Panc1 (cell line): ENCODE measurements around the gene VOPP1.

Experiments used
- CTCF ChIP-seq: fragments of 450-650 bp; IDR thresholded peaks from 2 replicates; pipeline ENCODE4 v1.5.1; 2017; ENCODE audit warnings: mild to moderate bottlenecking
- POLR2AphosphoS5 ChIP-seq: IDR thresholded peaks from 2 replicates; pipeline ENCODE4 v1.6.1; 2012; ENCODE audit warnings: mild to moderate bottlenecking, low read depth, low read length, moderate library complexity
- SIN3A ChIP-seq: IDR thresholded peaks from 2 replicates; pipeline ENCODE4 v1.6.1; 2012; ENCODE audit warnings: low read depth, mild to moderate bottlenecking, low read length, moderate library complexity, borderline replicate concordance; ENCODE audit not compliant: insufficient read depth
- TF ChIP-seq, protein P1 (sequence below), 2 experiments: IDR thresholded peaks; 2 replicates each; pipeline ENCODE4 v1.6.1; 2011 to 2012; ENCODE audit warnings: low read depth in 2 of 2, control low read depth in 1 of 2, low read length in 1 of 2, mild to moderate bottlenecking in 1 of 2, moderate library complexity in 1 of 2; ENCODE audit not compliant: insufficient read depth in 1 of 2

- TF ChIP-seq CTCF (no peak), POLR2AphosphoS5 (no peak), SIN3A (no peak)
- TF ChIP-seq, protein P1, sequence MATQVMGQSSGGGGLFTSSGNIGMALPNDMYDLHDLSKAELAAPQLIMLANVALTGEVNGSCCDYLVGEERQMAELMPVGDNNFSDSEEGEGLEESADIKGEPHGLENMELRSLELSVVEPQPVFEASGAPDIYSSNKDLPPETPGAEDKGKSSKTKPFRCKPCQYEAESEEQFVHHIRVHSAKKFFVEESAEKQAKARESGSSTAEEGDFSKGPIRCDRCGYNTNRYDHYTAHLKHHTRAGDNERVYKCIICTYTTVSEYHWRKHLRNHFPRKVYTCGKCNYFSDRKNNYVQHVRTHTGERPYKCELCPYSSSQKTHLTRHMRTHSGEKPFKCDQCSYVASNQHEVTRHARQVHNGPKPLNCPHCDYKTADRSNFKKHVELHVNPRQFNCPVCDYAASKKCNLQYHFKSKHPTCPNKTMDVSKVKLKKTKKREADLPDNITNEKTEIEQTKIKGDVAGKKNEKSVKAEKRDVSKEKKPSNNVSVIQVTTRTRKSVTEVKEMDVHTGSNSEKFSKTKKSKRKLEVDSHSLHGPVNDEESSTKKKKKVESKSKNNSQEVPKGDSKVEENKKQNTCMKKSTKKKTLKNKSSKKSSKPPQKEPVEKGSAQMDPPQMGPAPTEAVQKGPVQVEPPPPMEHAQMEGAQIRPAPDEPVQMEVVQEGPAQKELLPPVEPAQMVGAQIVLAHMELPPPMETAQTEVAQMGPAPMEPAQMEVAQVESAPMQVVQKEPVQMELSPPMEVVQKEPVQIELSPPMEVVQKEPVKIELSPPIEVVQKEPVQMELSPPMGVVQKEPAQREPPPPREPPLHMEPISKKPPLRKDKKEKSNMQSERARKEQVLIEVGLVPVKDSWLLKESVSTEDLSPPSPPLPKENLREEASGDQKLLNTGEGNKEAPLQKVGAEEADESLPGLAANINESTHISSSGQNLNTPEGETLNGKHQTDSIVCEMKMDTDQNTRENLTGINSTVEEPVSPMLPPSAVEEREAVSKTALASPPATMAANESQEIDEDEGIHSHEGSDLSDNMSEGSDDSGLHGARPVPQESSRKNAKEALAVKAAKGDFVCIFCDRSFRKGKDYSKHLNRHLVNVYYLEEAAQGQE (IDR thresholded peaks at IDR 0.05; ENCODE audit: insufficient read depth in 1 of 2, low read depth in 2 of 2, low read length in 1 of 2) = no peak
Observed at GRCh38 chr7:55618913-55619312, 46.6 kb upstream of the VOPP1 start.
